Uterus (tissue), 4 donors: Measurements from ENCODE around the gene AIMP1. TPM values are rescaled to one million over a fixed set of nuclear protein-coding genes. Genes with fewer than 3 reads are reported as not detected.

Source experiments
- DNase-seq, 2 donors: peaks; one replicate each; pipeline ENCODE4 v3.0.0-alpha.2; 2019 to 2020
- H3K27ac ChIP-seq, 2 donors: fragments of 200-600 bp; sonication (generic); 1 replicate in 1 of 2; 2 replicates in 1 of 2; pipeline ENCODE4 v1.5.1; 2016 to 2018
- H3K27me3 ChIP-seq, 2 donors: fragments of 200-600 bp; sonication (generic); one replicate each; pipeline ENCODE4 v1.5.1; 2018 to 2019; ENCODE audit warnings: control low read depth in 1 of 2
- H3K36me3 ChIP-seq, 2 donors: fragments of 200-600 bp; sonication (generic); one replicate each; pipeline ENCODE4 v1.5.1; 2019; ENCODE audit warnings: control low read depth in 1 of 2
- H3K4me1 ChIP-seq, 2 donors: fragments of 200-600 bp; sonication (generic); one replicate each; pipeline ENCODE4 v1.5.1; 2018 to 2019; ENCODE audit warnings: control low read depth in 1 of 2
- H3K4me3 ChIP-seq, 2 donors: fragments of 200-600 bp; sonication (generic); 1 replicate in 1 of 2; 2 replicates in 1 of 2; pipeline ENCODE4 v1.5.1; 2018 to 2019; ENCODE audit warnings: mild to moderate bottlenecking in 1 of 2
- H3K9me3 ChIP-seq, 2 donors: fragments of 200-600 bp; sonication (generic); one replicate each; pipeline ENCODE4 v1.5.1; 2019; ENCODE audit warnings: control low read depth in 1 of 2
- CTCF ChIP-seq, 4 experiments: fragments of 200-600 bp in 2 of 4; fragments of 450-650 bp in 2 of 4; sonication (generic) in 2 of 4; IDR thresholded peaks; one replicate each; pipeline ENCODE4 v1.5.1; 2016 to 2019; ENCODE audit warnings: antibody characterized with exemption in 4 of 4, mild to moderate bottlenecking in 2 of 4, moderate library complexity in 1 of 4
- POLR2A ChIP-seq, 2 donors: fragments of 450-650 bp; IDR thresholded peaks; one replicate each; pipeline ENCODE4 v1.6.1; 2016; ENCODE audit warnings: antibody characterized with exemption in 2 of 2, mild to moderate bottlenecking in 1 of 2, moderate library complexity in 1 of 2
- intact Hi-C: fragments of 100-400 bp; cut with DNase I; formaldehyde crosslinking; loops from one replicate; pipeline ENCODE4 v1.15.1; 2023; ENCODE audit warnings: low total_unique reads
- total RNA-seq, 4 donors: library from RNA; depleted of rRNA in 3 of 4; stranded (reverse); fragments of >200 nt in 3 of 4; gene quantifications; one replicate each; pipeline versions ENCODE4 v1.1.0 to v1.2.4, GENCODE V29; 2014 to 2023
- donor health status: DM: yes; HTN: yes; CAD: no.

AIMP1 gene
- total RNA-seq, 4 donors from 2014 or later, result 15.1 to 42.4 (median 29.3) TPM

DNA sequence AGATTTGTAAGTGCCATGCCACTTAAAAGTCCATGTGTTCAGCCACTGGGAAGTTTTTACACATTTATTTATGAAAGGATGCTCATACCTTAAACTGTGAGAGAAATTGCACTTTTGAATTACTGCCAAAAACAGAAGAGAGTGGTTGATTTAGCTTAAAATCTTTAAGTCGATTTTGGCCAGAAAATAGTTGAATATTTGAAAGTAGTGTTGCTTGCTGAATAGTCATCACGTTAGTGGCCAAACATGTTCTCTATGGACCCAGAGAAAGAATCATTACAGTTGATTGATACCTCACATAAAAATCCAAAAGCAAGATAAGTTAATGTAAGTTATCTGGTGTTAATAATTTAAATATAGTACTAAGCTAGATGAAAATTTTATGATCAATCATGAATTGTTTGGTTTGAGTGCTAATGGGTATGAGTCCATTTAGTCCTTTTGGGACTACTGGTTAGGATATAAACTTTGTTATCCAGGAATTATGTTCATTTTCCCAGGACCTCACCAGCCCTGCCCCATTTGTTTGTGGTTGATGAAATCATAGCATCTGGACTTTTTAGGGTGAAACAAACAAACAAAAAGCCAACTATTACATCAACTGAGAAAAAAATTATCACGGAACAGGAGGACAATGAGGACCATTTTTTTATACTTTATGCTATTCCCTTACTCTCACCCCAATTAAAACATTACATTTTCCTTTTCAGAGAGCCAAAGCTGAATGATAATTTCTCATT is 45.9 kb downstream of the AIMP1 start:
- no peak overlapping the region for H3K4me3 ChIP-seq
- no peaks in the 10 kb centered on the region for H3K27me3 ChIP-seq
- H3K9me3 ChIP-seq, result no peaks in the 10 kb centered on the region
- no peak for TF ChIP-seq CTCF (IDR thresholded peaks at IDR 0.05)
- TF ChIP-seq POLR2A (IDR thresholded peaks at IDR 0.05), result no peak
- no peak for DNase-seq
- intact Hi-C loops, result no loop called here
- H3K4me1 ChIP-seq, result no peaks in the 10 kb centered on the region
- no peak overlapping the region for H3K27ac ChIP-seq
- H3K36me3 ChIP-seq, result no peaks in the 10 kb centered on the region

DNA sequence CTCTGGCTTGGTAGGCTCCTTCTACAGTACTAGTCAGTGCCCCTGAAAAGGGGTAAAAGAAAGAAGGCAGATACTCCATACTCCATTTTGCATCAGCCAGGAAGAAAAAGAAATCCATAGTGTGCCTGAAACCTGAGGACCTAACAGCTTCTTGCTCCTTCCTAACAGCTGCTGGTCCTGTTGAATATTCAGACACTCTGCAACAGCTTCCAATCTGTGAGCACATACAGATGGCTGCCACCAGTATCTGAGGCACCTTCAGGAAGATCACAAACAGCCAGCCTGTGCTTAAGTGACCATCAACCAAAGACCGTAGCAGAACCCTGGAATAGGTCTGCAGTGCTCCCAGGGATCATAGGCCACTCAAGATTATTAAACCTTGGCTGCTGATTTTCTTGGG is 47.9 kb downstream of the AIMP1 start:
- no peak for DNase-seq
- intact Hi-C loops, result no loop called here
- H3K27ac ChIP-seq, result no peak overlapping the region

GRCh38 chr4:106365613-106366012 is 49.3 kb downstream of the AIMP1 start:
- intact Hi-C loops, result no loop called here
- no peak for DNase-seq
- H3K36me3 ChIP-seq, result no peaks in the 10 kb centered on the region
- no peak overlapping the region for H3K27ac ChIP-seq
- TF ChIP-seq CTCF (IDR thresholded peaks at IDR 0.05), result no peak
- TF ChIP-seq POLR2A (IDR thresholded peaks at IDR 0.05), result no peak
- H3K9me3 ChIP-seq, result no peaks in the 10 kb centered on the region
- no peaks in the 10 kb centered on the region for H3K27me3 ChIP-seq
- H3K4me1 ChIP-seq, result no peaks in the 10 kb centered on the region
- H3K4me3 ChIP-seq, result no peak overlapping the region

More for the DNA sequence above, 47.9 kb downstream of the AIMP1 start:
- no peaks in the 10 kb centered on the region for H3K4me1 ChIP-seq
- no peaks in the 10 kb centered on the region for H3K36me3 ChIP-seq
- no peak overlapping the region for H3K4me3 ChIP-seq
- no peak for TF ChIP-seq CTCF (IDR thresholded peaks at IDR 0.05)
- no peak for TF ChIP-seq POLR2A (IDR thresholded peaks at IDR 0.05)
- H3K9me3 ChIP-seq, result no peaks in the 10 kb centered on the region
- H3K27me3 ChIP-seq, result no peaks in the 10 kb centered on the region

- H3K27ac ChIP-seq, result no peak overlapping the region
- H3K4me1 ChIP-seq, result no peaks in the 10 kb centered on the region
- DNase-seq, result no peak
- TF ChIP-seq POLR2A (IDR thresholded peaks at IDR 0.05) (no peak), CTCF (IDR thresholded peaks at IDR 0.05) (no peak)
- H3K27me3 ChIP-seq, result no peaks in the 10 kb centered on the region
- no peaks in the 10 kb centered on the region for H3K9me3 ChIP-seq
- intact Hi-C loops, result no loop called here
- H3K36me3 ChIP-seq, result no peaks in the 10 kb centered on the region
- no peak overlapping the region for H3K4me3 ChIP-seq
Measured at GRCh38 chr4:106366026-106366425, 49.7 kb downstream of the AIMP1 start.

- Histone ChIP-seq H3K4me3 (no peak overlapping the region), H3K36me3 (no peaks in the 10 kb centered on the region), H3K27ac (no peak overlapping the region), H3K9me3 (no peaks in the 10 kb centered on the region), H3K27me3 (no peaks in the 10 kb centered on the region), H3K4me1 (no peaks in the 10 kb centered on the region)
- DNase-seq, result no peak
- intact Hi-C loops, result no loop called here
- TF ChIP-seq POLR2A (IDR thresholded peaks at IDR 0.05) (no peak), CTCF (IDR thresholded peaks at IDR 0.05) (no peak)
Measured at GRCh38 chr4:106367072-106367471, 50.7 kb downstream of the AIMP1 start.
